GM12892 (cell line): ENCODE results near the gene MGAT4B.

Experiments
- DNase-seq: peaks from one replicate; pipeline ENCODE4 v3.0.0; 2011; ENCODE audit not compliant: insufficient read length
- FAIRE-seq: peaks from 2 replicates; lab custom pipeline; 2011; peaks lifted over from hg19 to GRCh38; lab: Jason Lieb, UNC
- POLR2A ChIP-seq: IDR thresholded peaks from 2 replicates; pipeline ENCODE4 v1.6.1; 2011; ENCODE audit warnings: low read depth, low read length, control low read depth
- POLR2AphosphoS5 ChIP-seq: IDR thresholded peaks from 2 replicates; pipeline ENCODE4 v1.6.1; 2011; ENCODE audit warnings: low read depth, low read length, control low read depth
- TAF1 ChIP-seq: IDR thresholded peaks from 2 replicates; pipeline ENCODE4 v1.6.1; 2011; ENCODE audit warnings: low read depth, mild to moderate bottlenecking, control low read depth, low read length, borderline replicate concordance

The MGAT4B gene

GRCh38 chr5:179802950-179803562 lies 3.6 kb downstream of the MGAT4B start:
- DNase-seq: no peak
- FAIRE-seq: no peak
- TF ChIP-seq POLR2A (no peak), TAF1 (no peak), POLR2AphosphoS5 (no peak)

DNA sequence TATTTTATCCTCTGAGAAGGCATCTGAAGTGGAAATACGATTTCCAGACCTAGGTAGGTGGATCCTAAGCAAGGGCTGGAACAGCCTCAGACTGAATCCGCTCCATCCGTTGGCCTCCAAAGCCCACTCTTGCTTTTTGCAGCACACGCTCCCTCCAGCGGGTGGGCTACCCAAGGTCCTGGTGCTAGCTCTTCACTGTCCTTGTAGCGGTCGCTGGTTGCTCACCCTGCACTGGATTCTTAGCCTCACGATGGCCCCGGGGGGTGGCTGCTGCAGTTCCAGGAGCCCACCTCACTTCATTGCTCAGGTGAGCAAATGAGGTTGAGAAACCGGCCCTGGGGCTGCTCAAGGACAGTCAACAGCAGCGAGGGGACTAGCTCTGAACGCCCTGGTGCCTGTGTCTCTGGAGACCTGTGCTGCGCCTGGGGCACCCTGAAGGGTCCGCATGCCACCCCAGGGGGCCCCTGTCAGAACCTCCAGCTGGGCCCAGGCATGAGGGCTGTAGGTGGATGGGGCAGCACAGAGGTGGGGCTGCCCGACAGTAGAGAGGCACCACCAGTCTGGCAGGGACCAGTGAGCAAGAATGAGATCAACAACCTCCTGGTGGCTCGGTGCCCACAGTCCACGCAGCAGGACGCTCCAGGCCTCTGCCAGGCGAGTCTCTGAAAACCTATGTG lies 4.3 kb downstream of the MGAT4B start:
- FAIRE-seq (no peak), DNase-seq (no peak)
- TF ChIP-seq POLR2A (no peak), POLR2AphosphoS5 (no peak), TAF1 (no peak)

DNA sequence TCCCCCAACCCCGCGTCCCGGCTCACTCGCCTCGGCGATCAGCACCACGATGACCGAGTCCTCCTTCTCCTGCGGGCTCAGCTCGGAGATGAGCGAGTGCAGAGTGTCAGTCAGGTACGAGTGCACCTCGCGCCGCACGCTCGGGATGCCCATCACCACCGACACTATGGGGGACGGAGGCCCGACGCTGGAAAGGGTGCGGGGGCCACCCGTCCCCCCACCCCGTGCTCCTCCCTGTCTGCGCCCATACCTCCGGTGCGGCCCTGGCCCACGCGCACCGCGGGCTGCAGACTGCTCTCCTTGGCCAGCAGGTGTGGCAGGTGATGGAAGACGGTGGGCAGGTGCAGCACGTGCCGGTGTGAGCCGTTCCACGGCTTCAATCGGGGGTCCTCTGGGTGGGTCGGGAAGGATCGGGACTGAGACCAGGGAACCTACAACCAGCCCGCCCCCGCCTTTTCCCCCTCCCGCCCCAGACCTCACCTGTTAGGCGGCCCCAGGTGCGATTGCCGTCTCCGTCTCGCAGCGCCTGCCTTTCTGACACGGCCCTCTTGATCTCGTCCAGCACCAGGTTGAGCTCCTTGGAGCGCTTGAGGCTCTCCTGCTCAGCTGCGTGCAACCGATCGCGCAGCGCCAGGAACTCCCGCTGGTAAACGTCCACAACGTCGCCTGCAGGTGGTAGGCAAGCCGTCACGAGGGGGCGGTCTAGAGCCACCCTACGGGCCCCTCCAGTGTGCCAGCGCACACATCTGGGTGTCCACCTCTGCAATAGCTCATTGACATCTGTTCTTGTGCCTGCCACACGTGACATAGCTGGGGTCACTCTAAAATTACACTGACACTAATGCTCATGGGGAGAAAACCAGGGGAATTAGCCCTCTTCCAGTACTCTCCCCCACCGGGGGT lies 5.1 kb downstream of the MGAT4B start:
- TF ChIP-seq POLR2AphosphoS5: no peak
- TF ChIP-seq POLR2A: no peak
- TF ChIP-seq TAF1: no peak
- DNase-seq (peak; percentile 82), FAIRE-seq (peak; percentile 70)

- FAIRE-seq (no peak), DNase-seq (no peak)
- TF ChIP-seq POLR2AphosphoS5 (no peak), TAF1 (no peak), POLR2A (no peak)
Observed at GRCh38 chr5:179800696-179801201, 5.9 kb downstream of the MGAT4B start.

- no peak for TF ChIP-seq TAF1
- no peak for TF ChIP-seq POLR2A
- no peak for TF ChIP-seq POLR2AphosphoS5
- FAIRE-seq (no peak), DNase-seq (no peak)
Observed at GRCh38 chr5:179800071-179800695, 6.5 kb downstream of the MGAT4B start.

GRCh38 chr5:179799644-179799973 lies 7.1 kb downstream of the MGAT4B start:
- DNase-seq: no peak
- no peak for TF ChIP-seq TAF1
- FAIRE-seq: no peak

DNA sequence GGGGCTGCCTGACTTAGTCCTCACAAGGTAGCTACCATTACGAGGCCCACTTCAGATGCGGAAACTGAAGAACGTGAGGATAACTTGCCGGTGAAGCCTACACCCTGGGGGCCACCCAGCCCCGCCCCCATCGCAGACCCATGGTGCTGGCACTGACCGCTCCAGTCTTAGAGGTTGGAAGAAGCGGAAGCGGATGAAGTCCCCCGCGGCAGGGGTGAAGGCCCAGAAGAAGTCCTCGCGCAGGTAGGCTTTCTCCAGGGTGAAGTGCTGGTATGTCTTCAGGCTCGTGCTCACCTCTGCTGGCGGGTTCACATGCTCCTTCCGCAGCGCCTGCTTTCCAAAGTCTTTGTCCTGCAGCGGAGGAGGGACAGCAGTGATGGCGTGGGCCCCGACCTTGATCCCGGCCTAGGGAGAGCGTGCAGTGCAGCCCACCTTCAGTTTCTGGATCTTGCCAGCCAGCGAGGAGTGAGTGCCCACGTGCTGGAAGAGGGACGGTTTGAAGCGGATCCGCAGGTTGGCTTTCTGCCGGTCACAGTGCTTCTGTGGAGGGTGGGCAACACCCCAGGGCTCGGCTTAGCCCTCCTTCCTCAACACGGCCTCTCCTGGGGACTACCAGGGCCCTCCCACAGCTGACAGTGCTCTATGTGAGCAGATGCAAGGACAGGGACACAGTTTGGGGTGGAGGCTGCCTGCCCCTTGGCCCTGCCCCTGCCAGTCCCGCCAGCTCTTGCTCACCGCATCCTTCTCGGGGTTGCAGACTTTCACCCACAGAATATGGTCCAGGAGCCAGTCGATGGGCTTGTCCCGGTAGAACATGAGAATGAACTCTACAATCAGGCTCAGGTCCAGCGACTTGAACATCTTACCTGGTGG lies 7.7 kb downstream of the MGAT4B start:
- FAIRE-seq: no peak
- DNase-seq: no peak
- no peak for TF ChIP-seq POLR2A
- TF ChIP-seq POLR2AphosphoS5: no peak
- TF ChIP-seq TAF1: no peak

DNA sequence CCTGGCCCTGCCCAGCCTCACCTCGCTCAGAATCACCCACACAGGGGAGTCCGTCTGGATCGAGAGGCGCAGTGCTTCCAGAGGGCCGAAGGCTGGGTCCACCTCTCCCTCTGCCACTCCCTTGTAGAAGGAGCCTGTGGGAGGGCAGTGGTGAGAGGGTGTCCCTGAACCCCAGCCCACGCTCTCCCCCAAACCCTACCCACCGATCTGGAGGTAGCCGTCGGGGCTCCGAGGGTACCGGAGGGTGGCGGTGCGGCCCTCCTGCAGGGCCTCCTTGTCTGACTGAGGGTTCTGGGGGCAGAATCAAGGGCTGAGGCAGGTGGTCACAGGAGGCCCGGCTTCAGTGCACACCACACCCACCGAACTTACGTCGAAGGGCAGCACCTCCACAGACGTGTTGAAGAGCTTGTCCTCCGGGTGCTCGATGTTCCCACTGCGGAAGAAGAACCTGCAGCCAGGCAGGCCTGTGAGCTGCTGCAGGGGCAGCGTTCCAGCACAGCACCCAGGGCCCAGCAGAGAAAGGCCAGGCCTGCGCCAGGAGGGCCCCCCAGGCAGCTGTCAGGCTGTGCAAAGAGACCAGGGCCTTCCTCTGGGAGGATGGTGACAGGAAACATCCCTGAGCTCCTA lies 8.4 kb downstream of the MGAT4B start:
- DNase-seq: no peak
- TF ChIP-seq TAF1: no peak
- no peak for TF ChIP-seq POLR2A
- no peak for TF ChIP-seq POLR2AphosphoS5
- no peak for FAIRE-seq

DNA sequence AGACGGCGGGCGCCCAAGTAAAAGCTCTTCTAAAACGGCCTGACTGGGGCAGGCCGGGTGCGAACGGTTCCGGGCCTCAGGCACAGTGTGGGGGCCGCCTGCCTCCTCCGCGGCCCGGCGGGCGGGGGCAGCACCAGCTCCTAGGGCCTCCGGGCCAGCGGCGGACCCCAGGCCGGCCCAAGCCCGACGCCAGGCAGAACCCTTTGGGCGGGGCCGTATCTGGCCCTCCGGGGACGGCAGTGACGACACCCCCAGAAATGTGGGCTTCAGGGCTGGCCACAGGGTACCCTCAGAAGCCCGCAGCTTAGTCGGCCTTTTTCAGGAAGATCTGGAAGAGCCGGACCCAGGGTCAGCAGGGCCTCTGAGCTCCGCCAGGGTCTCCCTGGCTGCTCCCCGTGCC lies 8.9 kb downstream of the MGAT4B start:
- no peak for FAIRE-seq
- DNase-seq: no peak
- TF ChIP-seq TAF1 (no peak), POLR2A (no peak)
